ENCODE measurements around the gene NELL2. TPM values are rescaled to one million over a fixed set of nuclear protein-coding genes. Genes with fewer than 3 reads are reported as not detected.
"Not testable (repeated sequence)": the region's sequence is repeated elsewhere in the genome, so short reads cannot be mapped to it uniquely, and the experiment has no call there.

NELL2 gene
- total RNA-seq (8.4 TPM), polyA plus RNA-seq (4.5 TPM)
- long read RNA-seq, donor 1: 0 reads
- long read RNA-seq, donor 2: 0 reads
- long read RNA-seq, donor 3, partial matches to known transcripts: 0 of 2 reads
- long read RNA-seq, donor 3, other reads (novel, unspliced or antisense): 0 of 2 reads
- long read RNA-seq, donor 4: 0 reads
- long read RNA-seq, donor 5, partial matches to known transcripts: 8 of 10 reads
- long read RNA-seq, donor 5, other reads (novel, unspliced or antisense): 0 of 10 reads
- long read RNA-seq, donor 6, partial matches to known transcripts: 5 of 6 reads
- long read RNA-seq, donor 6, other reads (novel, unspliced or antisense): 0 of 6 reads
- long read RNA-seq, donor 7, partial matches to known transcripts: 0 of 3 reads
- long read RNA-seq, donor 7, other reads (novel, unspliced or antisense): 0 of 3 reads
- long read RNA-seq, donor 8, partial matches to known transcripts: 0 of 1 reads
- long read RNA-seq, donor 8, other reads (novel, unspliced or antisense): 0 of 1 reads
- long read RNA-seq, donor 9, partial matches to known transcripts: 0 of 1 reads
- long read RNA-seq, donor 9, other reads (novel, unspliced or antisense): 0 of 1 reads
- long read RNA-seq, donor 10, partial matches to known transcripts: 0 of 1 reads
- long read RNA-seq, donor 10, other reads (novel, unspliced or antisense): 0 of 1 reads

DNA sequence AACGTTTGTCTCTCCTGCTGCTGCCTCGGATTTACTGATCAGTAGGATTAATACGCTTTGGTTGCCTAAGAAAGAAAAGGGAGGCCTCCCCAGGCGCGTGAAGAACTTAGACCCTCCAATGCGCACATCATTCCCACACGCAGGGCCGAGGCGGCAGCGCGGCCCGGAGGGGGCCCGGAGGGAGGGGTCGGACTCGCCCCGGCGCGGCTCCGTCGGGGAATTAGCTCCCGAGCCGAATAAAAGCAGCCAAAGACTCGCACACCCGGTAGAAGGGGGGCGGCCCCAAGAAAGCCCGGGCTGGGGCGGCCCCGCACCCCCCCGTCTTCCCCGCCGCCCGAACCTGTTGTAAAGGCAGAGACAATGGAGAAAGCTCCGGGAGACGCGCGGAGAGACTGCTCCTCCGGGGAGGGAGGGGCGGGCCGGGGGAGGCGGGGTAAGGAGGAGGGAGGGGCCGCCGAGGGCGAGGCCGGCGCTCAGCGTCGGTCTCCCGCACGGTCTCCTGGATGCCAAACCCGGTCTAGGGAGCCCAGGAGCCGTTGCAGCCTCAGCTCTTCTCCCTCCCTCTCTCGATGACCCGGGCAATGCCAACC lies at the start of gene NELL2:
TSS of gene NELL2 (minus strand) at position 362 of the 590 bp plus-strand sequence. CDS start 446 bp downstream, outside the sequence.
- Histone ChIP-seq H3K27me3 (ENCODE audit: control insufficient read depth in 2 of 2, insufficient read depth in 1 of 2, low read length in 1 of 2) (peaks cover 28 to 40% of the 10 kb centered on the region in 2 donors), H3K36me3 (ENCODE audit: control insufficient read depth in 2 of 2, insufficient read depth in 2 of 2, low read length in 1 of 2) (no peaks in the 10 kb centered on the region), H3K27ac (ENCODE audit: low read depth in 1 of 2, low read length in 1 of 2) (no peak within 1 kb of the TSS), H3K4me3 (ENCODE audit: low read length in 2 of 2) (peak within 1 kb of the TSS; percentile 14 to 50), H3K9me3 (ENCODE audit: control insufficient read depth in 2 of 2, insufficient read depth in 1 of 2, low read length in 1 of 2) (no peaks in the 10 kb centered on the region), H3K4me1 (ENCODE audit: control insufficient read depth in 2 of 2, insufficient read depth in 2 of 2, low read length in 2 of 2) (peaks cover 0 to 8% of the 10 kb centered on the region in 2 donors)
- 1% methylated on average over 53 of the region's 53 CpGs for WGBS
- DNase-seq (ENCODE audit: low read depth in 6 of 9, low spot score in 9 of 9): peak in 4 of 9 donors; percentile 8 to 37 (median 10)

- no peaks in the 10 kb centered on the region for H3K27me3 ChIP-seq (ENCODE audit: control insufficient read depth in 2 of 2, insufficient read depth in 1 of 2, low read length in 1 of 2)
- DNase-seq (ENCODE audit: low read depth in 6 of 9, low spot score in 9 of 9): no peak
- no peaks in the 10 kb centered on the region for H3K4me1 ChIP-seq (ENCODE audit: control insufficient read depth in 2 of 2, insufficient read depth in 2 of 2, low read length in 2 of 2)
- no peaks in the 10 kb centered on the region for H3K36me3 ChIP-seq (ENCODE audit: control insufficient read depth in 2 of 2, insufficient read depth in 2 of 2, low read length in 1 of 2)
- no peak overlapping the region for H3K4me3 ChIP-seq (ENCODE audit: low read length in 2 of 2)
- no peak overlapping the region for H3K27ac ChIP-seq (ENCODE audit: low read depth in 1 of 2, low read length in 1 of 2)
- 86% methylated on average over 3 of the region's 3 CpGs for WGBS
- H3K9me3 ChIP-seq (ENCODE audit: control insufficient read depth in 2 of 2, insufficient read depth in 1 of 2, low read length in 1 of 2): no peaks in the 10 kb centered on the region
Observed at GRCh38 chr12:44921736-44922135, 45.6 kb upstream of the NELL2 start.

- no peak for DNase-seq (ENCODE audit: low read depth in 6 of 9, low spot score in 9 of 9)
- no peaks in the 10 kb centered on the region for H3K36me3 ChIP-seq (ENCODE audit: control insufficient read depth in 2 of 2, insufficient read depth in 2 of 2, low read length in 1 of 2)
- H3K4me3 ChIP-seq (ENCODE audit: low read length in 2 of 2): no peak overlapping the region
- H3K4me1 ChIP-seq (ENCODE audit: control insufficient read depth in 2 of 2, insufficient read depth in 2 of 2, low read length in 2 of 2): no peaks in the 10 kb centered on the region
- 65% methylated on average over 1 of the region's 1 CpG for WGBS
- H3K27me3 ChIP-seq (ENCODE audit: control insufficient read depth in 2 of 2, insufficient read depth in 1 of 2, low read length in 1 of 2): no peaks in the 10 kb centered on the region
- no peaks in the 10 kb centered on the region for H3K9me3 ChIP-seq (ENCODE audit: control insufficient read depth in 2 of 2, insufficient read depth in 1 of 2, low read length in 1 of 2)
- H3K27ac ChIP-seq (ENCODE audit: low read depth in 1 of 2, low read length in 1 of 2): no peak overlapping the region
Observed at GRCh38 chr12:44917141-44917540, 41.0 kb upstream of the NELL2 start.

DNA sequence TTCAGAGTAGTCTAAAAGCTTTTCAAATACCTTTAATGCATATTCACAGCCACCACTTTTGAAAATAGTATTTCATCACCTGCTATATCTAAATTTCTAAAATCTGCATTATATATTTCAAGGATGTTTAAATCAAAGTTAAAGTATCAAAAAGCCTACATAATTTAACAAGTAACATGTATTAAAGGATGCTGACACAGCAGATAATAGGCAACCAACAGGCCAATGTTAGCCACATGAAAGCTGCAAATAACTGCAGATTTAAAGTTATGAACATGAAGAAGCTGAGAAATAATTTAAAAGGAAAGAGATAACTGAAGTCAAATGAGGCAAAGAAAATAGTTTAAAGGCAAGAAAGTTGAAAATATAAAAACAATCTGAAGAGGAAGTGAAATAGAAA lies 39.8 kb upstream of the NELL2 start:
- no peak for DNase-seq (ENCODE audit: low read depth in 6 of 9, low spot score in 9 of 9)
- no peak overlapping the region for H3K4me3 ChIP-seq (ENCODE audit: low read length in 2 of 2)
- no peaks in the 10 kb centered on the region for H3K9me3 ChIP-seq (ENCODE audit: control insufficient read depth in 2 of 2, insufficient read depth in 1 of 2, low read length in 1 of 2)
- no peaks in the 10 kb centered on the region for H3K36me3 ChIP-seq (ENCODE audit: control insufficient read depth in 2 of 2, insufficient read depth in 2 of 2, low read length in 1 of 2)
- H3K4me1 ChIP-seq (ENCODE audit: control insufficient read depth in 2 of 2, insufficient read depth in 2 of 2, low read length in 2 of 2): no peaks in the 10 kb centered on the region
- H3K27ac ChIP-seq (ENCODE audit: low read depth in 1 of 2, low read length in 1 of 2): no peak overlapping the region
- no peaks in the 10 kb centered on the region for H3K27me3 ChIP-seq (ENCODE audit: control insufficient read depth in 2 of 2, insufficient read depth in 1 of 2, low read length in 1 of 2)

- H3K36me3 ChIP-seq (ENCODE audit: control insufficient read depth in 2 of 2, insufficient read depth in 2 of 2, low read length in 1 of 2): no peaks in the 10 kb centered on the region
- no peaks in the 10 kb centered on the region for H3K4me1 ChIP-seq (ENCODE audit: control insufficient read depth in 2 of 2, insufficient read depth in 2 of 2, low read length in 2 of 2)
- 74% methylated on average over 2 of the region's 2 CpGs for WGBS
- DNase-seq (ENCODE audit: low read depth in 6 of 9, low spot score in 9 of 9): no peak
- no peaks in the 10 kb centered on the region for H3K9me3 ChIP-seq (ENCODE audit: control insufficient read depth in 2 of 2, insufficient read depth in 1 of 2, low read length in 1 of 2)
- no peaks in the 10 kb centered on the region for H3K27me3 ChIP-seq (ENCODE audit: control insufficient read depth in 2 of 2, insufficient read depth in 1 of 2, low read length in 1 of 2)
- no peak overlapping the region for H3K27ac ChIP-seq (ENCODE audit: low read depth in 1 of 2, low read length in 1 of 2)
- H3K4me3 ChIP-seq (ENCODE audit: low read length in 2 of 2): no peak overlapping the region
Observed at GRCh38 chr12:44904321-44904720, 28.2 kb upstream of the NELL2 start.

- DNase-seq (ENCODE audit: low read depth in 6 of 9, low spot score in 9 of 9); H3K27me3 ChIP-seq (ENCODE audit: control insufficient read depth in 2 of 2, insufficient read depth in 1 of 2, low read length in 1 of 2); H3K9me3 ChIP-seq (ENCODE audit: control insufficient read depth in 2 of 2, insufficient read depth in 1 of 2, low read length in 1 of 2); H3K36me3 ChIP-seq (ENCODE audit: control insufficient read depth in 2 of 2, insufficient read depth in 2 of 2, low read length in 1 of 2); H3K27ac ChIP-seq (ENCODE audit: low read depth in 1 of 2, low read length in 1 of 2); H3K4me1 ChIP-seq (ENCODE audit: control insufficient read depth in 2 of 2, insufficient read depth in 2 of 2, low read length in 2 of 2); H3K4me3 ChIP-seq (ENCODE audit: low read length in 2 of 2): not testable (repeated sequence)
- WGBS: 93% methylated on average over 6 of the region's 6 CpGs
Observed at GRCh38 chr12:44898108-44898507, 22.0 kb upstream of the NELL2 start.

DNA sequence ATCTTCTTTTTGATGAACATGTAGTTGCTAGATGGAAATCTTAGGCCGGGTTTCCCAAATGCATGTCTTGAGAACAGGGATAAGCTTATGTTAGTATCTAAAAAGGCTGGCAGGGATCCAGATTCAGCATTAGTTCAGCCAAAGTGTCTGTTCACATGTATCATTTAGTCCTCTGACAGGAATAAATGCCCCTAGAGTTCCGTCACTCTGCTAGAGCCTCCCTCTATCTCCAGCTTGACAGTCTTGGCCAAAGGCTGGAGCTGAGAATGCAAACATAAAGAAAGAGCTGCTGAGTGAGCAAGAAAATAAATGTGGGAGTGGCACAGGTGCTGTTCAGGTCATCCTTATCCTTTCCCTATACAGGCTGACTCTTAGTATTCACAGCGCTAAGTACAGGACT lies 13.8 kb upstream of the NELL2 start:
- H3K4me3 ChIP-seq (ENCODE audit: low read length in 2 of 2): no peak overlapping the region
- no peaks in the 10 kb centered on the region for H3K27me3 ChIP-seq (ENCODE audit: control insufficient read depth in 2 of 2, insufficient read depth in 1 of 2, low read length in 1 of 2)
- H3K27ac ChIP-seq (ENCODE audit: low read depth in 1 of 2, low read length in 1 of 2): no peak overlapping the region
- no peak for DNase-seq (ENCODE audit: low read depth in 6 of 9, low spot score in 9 of 9)
- H3K9me3 ChIP-seq (ENCODE audit: control insufficient read depth in 2 of 2, insufficient read depth in 1 of 2, low read length in 1 of 2): no peaks in the 10 kb centered on the region
- H3K36me3 ChIP-seq (ENCODE audit: control insufficient read depth in 2 of 2, insufficient read depth in 2 of 2, low read length in 1 of 2): no peaks in the 10 kb centered on the region
- 97% methylated on average over 3 of the region's 3 CpGs for WGBS
- H3K4me1 ChIP-seq (ENCODE audit: control insufficient read depth in 2 of 2, insufficient read depth in 2 of 2, low read length in 2 of 2): no peaks in the 10 kb centered on the region

- no peaks in the 10 kb centered on the region for H3K4me1 ChIP-seq (ENCODE audit: control insufficient read depth in 2 of 2, insufficient read depth in 2 of 2, low read length in 2 of 2)
Observed at GRCh38 chr12:44889162-44889561, 13.0 kb upstream of the NELL2 start.

GRCh38 chr12:44885902-44886301 lies 9.8 kb upstream of the NELL2 start:
- H3K4me1 ChIP-seq (ENCODE audit: control insufficient read depth in 2 of 2, insufficient read depth in 2 of 2, low read length in 2 of 2): no peaks in the 10 kb centered on the region
- H3K4me3 ChIP-seq (ENCODE audit: low read length in 2 of 2): no peak overlapping the region
- no peak overlapping the region for H3K27ac ChIP-seq (ENCODE audit: low read depth in 1 of 2, low read length in 1 of 2)
- no peaks in the 10 kb centered on the region for H3K27me3 ChIP-seq (ENCODE audit: control insufficient read depth in 2 of 2, insufficient read depth in 1 of 2, low read length in 1 of 2)
- H3K9me3 ChIP-seq (ENCODE audit: control insufficient read depth in 2 of 2, insufficient read depth in 1 of 2, low read length in 1 of 2): peaks cover 0 to 5% of the 10 kb centered on the region in 2 donors
- DNase-seq (ENCODE audit: low read depth in 6 of 9, low spot score in 9 of 9): no peak
- no peaks in the 10 kb centered on the region for H3K36me3 ChIP-seq (ENCODE audit: control insufficient read depth in 2 of 2, insufficient read depth in 2 of 2, low read length in 1 of 2)

More at GRCh38 chr12:44889162-44889561, 13.0 kb upstream of the NELL2 start:
- no peak for DNase-seq (ENCODE audit: low read depth in 6 of 9, low spot score in 9 of 9)
- Histone ChIP-seq H3K27ac (ENCODE audit: low read depth in 1 of 2, low read length in 1 of 2) (no peak overlapping the region), H3K36me3 (ENCODE audit: control insufficient read depth in 2 of 2, insufficient read depth in 2 of 2, low read length in 1 of 2) (no peaks in the 10 kb centered on the region), H3K27me3 (ENCODE audit: control insufficient read depth in 2 of 2, insufficient read depth in 1 of 2, low read length in 1 of 2) (no peaks in the 10 kb centered on the region), H3K9me3 (ENCODE audit: control insufficient read depth in 2 of 2, insufficient read depth in 1 of 2, low read length in 1 of 2) (no peaks in the 10 kb centered on the region), H3K4me3 (ENCODE audit: low read length in 2 of 2) (no peak overlapping the region)
- 93% methylated on average over 3 of the region's 3 CpGs for WGBS
